Transverse colon (tissue), 4 donors: ENCODE results near the gene ROR1.

Source experiments
- CTCF ChIP-seq, 5 experiments: fragments of 200-600 bp in 3 of 5; fragments of 450-650 bp in 2 of 5; sonication (generic) in 3 of 5; IDR thresholded peaks; 1 replicate in 2 of 5; 2 replicates in 3 of 5; pipeline ENCODE4 v1.5.1; 2016 to 2017; ENCODE audit warnings: antibody characterized with exemption in 5 of 5, inconsistent platforms in 3 of 5, mild to moderate bottlenecking in 2 of 5, moderate library complexity in 1 of 5
- EP300 ChIP-seq: sonication (generic); formaldehyde crosslinking; IDR thresholded peaks from one replicate; pipeline ENCODE4 v1.6.1; 2017; ENCODE audit warnings: antibody characterized with exemption, low read depth
- POLR2A ChIP-seq: fragments of 450-650 bp; IDR thresholded peaks from one replicate; pipeline ENCODE4 v1.6.1; 2016; ENCODE audit warnings: antibody characterized with exemption, mild to moderate bottlenecking, moderate library complexity
- POLR2AphosphoS5 ChIP-seq, 3 donors: sonication (generic); formaldehyde crosslinking; IDR thresholded peaks; one replicate each; pipeline ENCODE4 v1.6.1; 2016; ENCODE audit warnings: antibody characterized with exemption in 3 of 3

GRCh38 chr1:63770381-63770780 is 3.4 kb upstream of the ROR1 start:
- TF ChIP-seq EP300: no peak
- TF ChIP-seq CTCF (IDR thresholded peaks at IDR 0.05): no peak
- no peak for TF ChIP-seq POLR2AphosphoS5 (IDR thresholded peaks at IDR 0.05)
- no peak for TF ChIP-seq POLR2A
